Lower leg skin (tissue), 4 donors: ENCODE measurements around the gene NOSTRIN. TPM values are rescaled to one million over a fixed set of nuclear protein-coding genes. Genes with fewer than 3 reads are reported as not detected.
"Not testable (repeated sequence)": the region's sequence is repeated elsewhere in the genome, so short reads cannot be mapped to it uniquely, and the experiment has no call there.

ENCODE experiments used
- DNase-seq, 2 donors: peaks; one replicate each; pipeline ENCODE4 v3.0.0-alpha.2; 2019; ENCODE audit warnings: low spot score in 2 of 2
- H3K4me3 ChIP-seq: fragments of 200-600 bp; sonication (generic); 2 replicates; pipeline ENCODE4 v1.5.1; 2017; ENCODE audit warnings: mild to moderate bottlenecking, low read depth; ENCODE audit not compliant: poor library complexity, severe bottlenecking
- CTCF ChIP-seq, 3 donors: fragments of 450-650 bp; IDR thresholded peaks; one replicate each; pipeline ENCODE4 v1.5.1; 2016; ENCODE audit warnings: antibody characterized with exemption in 3 of 3, mild to moderate bottlenecking in 3 of 3, moderate library complexity in 2 of 3
- POLR2A ChIP-seq, 2 donors: fragments of 450-650 bp; IDR thresholded peaks; one replicate each; pipeline ENCODE4 v1.6.1; 2016 to 2017; ENCODE audit warnings: antibody characterized with exemption in 2 of 2, mild to moderate bottlenecking in 1 of 2, moderate library complexity in 1 of 2
- WGBS, 2 donors: methylation state at CpG; one replicate each; pipeline ENCODE4 v1.1.5; 2018; 5-methylcytosine and 5-hydroxymethylcytosine counted together
- intact Hi-C: fragments of 100-400 bp; cut with DNase I; formaldehyde crosslinking; loops from one replicate; pipeline ENCODE4 v1.15.0; 2023; ENCODE audit warnings: low total_unique reads
- total RNA-seq, 4 donors: library from RNA; depleted of rRNA; stranded (reverse); fragments of >200 nt; gene quantifications; one replicate each; pipeline ENCODE4 v1.1.0, GENCODE V29; 2016

NOSTRIN gene
- total RNA-seq, 4 donors from 2014 or later, result 3.0 to 20.8 (median 11.0) TPM

GRCh38 chr2:168851674-168852320, 49.4 kb downstream of the NOSTRIN start:
- H3K4me3 ChIP-seq, result no peak overlapping the region
- 58 to 65% methylated on average over 5 of the region's 5 CpGs for WGBS, 2 donors
- DNase-seq, result no peak
- no peak for TF ChIP-seq CTCF (IDR thresholded peaks at IDR 0.05)
- no peak for TF ChIP-seq POLR2A (IDR thresholded peaks at IDR 0.05)
- intact Hi-C loops, result no loop called here

GRCh38 chr2:168852481-168852880, 50.0 kb downstream of the NOSTRIN start:
- TF ChIP-seq CTCF (IDR thresholded peaks at IDR 0.05), result no peak
- no peak for TF ChIP-seq POLR2A (IDR thresholded peaks at IDR 0.05)
- no peak for DNase-seq
- no peak overlapping the region for H3K4me3 ChIP-seq
- WGBS, 2 donors, result 54 to 68% methylated on average over 3 of the region's 3 CpGs
- intact Hi-C loops, result no loop called here

DNA sequence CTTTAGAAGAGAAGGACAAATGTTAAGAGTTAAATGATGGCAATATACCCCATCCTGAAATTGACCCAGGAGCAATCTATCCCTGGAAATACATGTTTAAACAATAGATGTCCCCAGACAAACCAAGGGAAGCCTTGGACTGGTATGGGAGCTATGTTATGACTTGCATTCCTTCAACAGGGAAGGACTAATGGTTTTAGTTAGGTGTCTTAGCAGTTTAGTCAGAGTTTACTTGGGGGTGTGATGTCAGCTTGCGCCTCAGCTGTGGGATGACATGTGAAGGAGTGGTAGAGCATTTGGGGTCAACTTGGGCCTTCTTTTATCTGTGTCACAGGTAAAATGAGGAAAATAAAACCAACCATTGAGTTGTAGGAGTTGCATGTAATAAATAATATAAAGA, 51.0 kb downstream of the NOSTRIN start:
- no peak overlapping the region for H3K4me3 ChIP-seq
- 91 to 100% methylated on average over 1 of the region's 1 CpG for WGBS, 2 donors
- no peak for TF ChIP-seq POLR2A (IDR thresholded peaks at IDR 0.05)
- no peak for TF ChIP-seq CTCF (IDR thresholded peaks at IDR 0.05)
- intact Hi-C loops, result no loop called here
- DNase-seq, result no peak

- DNase-seq, result no peak
- H3K4me3 ChIP-seq, result no peak overlapping the region
- 93 to 98% methylated on average over 5 of the region's 5 CpGs for WGBS, 2 donors
- no peak for TF ChIP-seq POLR2A (IDR thresholded peaks at IDR 0.05)
- no peak for TF ChIP-seq CTCF (IDR thresholded peaks at IDR 0.05)
- intact Hi-C loops, result no loop called here
These were observed 52.2 kb downstream of the NOSTRIN start for GRCh38 chr2:168854651-168855050.

- 96% methylated on average over 3 of the region's 3 CpGs for WGBS, 2 donors
- intact Hi-C loops, result no loop called here
- no peak overlapping the region for H3K4me3 ChIP-seq
- DNase-seq, result no peak
- TF ChIP-seq CTCF (IDR thresholded peaks at IDR 0.05) (no peak), POLR2A (IDR thresholded peaks at IDR 0.05) (no peak)
These were observed 53.2 kb downstream of the NOSTRIN start for GRCh38 chr2:168855601-168856000.

- TF ChIP-seq POLR2A (IDR thresholded peaks at IDR 0.05) (no peak), CTCF (IDR thresholded peaks at IDR 0.05) (no peak)
- intact Hi-C loops, result no loop called here
- no peak overlapping the region for H3K4me3 ChIP-seq
- WGBS, 2 donors, result 96 to 99% methylated on average over 2 of the region's 2 CpGs
- no peak for DNase-seq
These were observed 55.7 kb downstream of the NOSTRIN start for GRCh38 chr2:168858146-168858545.

DNA sequence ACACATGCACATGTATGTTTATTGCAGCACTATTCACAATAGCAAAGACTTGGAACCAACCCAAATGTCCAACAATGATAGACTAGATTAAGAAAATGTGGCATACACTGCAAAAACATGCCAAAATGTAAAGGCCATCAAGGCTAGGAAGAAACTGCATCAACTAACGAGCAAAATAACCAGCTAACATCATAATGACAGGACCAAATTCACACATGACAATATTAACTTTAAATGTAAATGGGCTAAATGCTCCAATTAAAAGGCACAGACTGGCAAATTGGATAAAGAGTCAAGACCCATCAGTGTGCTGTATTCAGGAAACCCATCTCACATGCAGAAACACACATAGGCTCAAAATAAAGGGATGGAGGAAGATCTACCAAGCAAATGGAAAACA, 64.7 kb downstream of the NOSTRIN start:
- H3K4me3 ChIP-seq, intact Hi-C loops, DNase-seq: not testable (repeated sequence)
- 97 to 100% methylated on average over 1 of the region's 1 CpG for WGBS, 2 donors

- WGBS, 2 donors, result 100% methylated on average over 1 of the region's 1 CpG
- H3K4me3 ChIP-seq, intact Hi-C loops, DNase-seq: not testable (repeated sequence)
These were observed 67.9 kb downstream of the NOSTRIN start for GRCh38 chr2:168870369-168870768.

DNA sequence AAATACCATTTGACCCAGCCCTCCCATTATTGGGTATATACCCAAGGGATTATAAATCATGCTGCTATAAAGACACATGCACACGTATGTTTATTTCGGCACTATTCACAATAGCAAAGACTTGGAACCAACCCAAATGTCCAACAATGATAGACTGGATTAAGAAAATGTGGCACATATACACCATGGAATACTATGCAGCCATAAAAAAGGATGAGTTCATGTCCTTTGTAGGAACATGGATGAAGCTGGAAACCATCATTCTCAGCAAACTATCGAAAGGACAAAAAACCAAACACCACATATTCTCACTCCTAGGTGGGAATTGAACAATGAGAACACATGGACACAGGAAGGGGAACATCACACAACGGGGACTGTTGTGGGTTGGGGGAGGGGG, 68.4 kb downstream of the NOSTRIN start:
- WGBS, 2 donors, result 96 to 97% methylated on average over 4 of the region's 4 CpGs

More for the DNA sequence above, 68.4 kb downstream of the NOSTRIN start:
- intact Hi-C loops, DNase-seq, H3K4me3 ChIP-seq: not testable (repeated sequence)
